Measurements from ENCODE around the gene PGRMC1.

Gene PGRMC1

GRCh38 chrX:119230850-119231249 lies 5.2 kb upstream of the PGRMC1 start:
- Histone ChIP-seq H3K27ac (ENCODE audit: low read depth, low read length) (no peak overlapping the region), H3K36me3 (ENCODE audit: control insufficient read depth in 5 of 5, insufficient read depth in 5 of 5, low read length in 5 of 5) (no peaks in the 10 kb centered on the region), H3K4me3 (ENCODE audit: low read depth in 1 of 5, low read length in 5 of 5) (no peak overlapping the region), H3K4me1 (ENCODE audit: control insufficient read depth in 5 of 5, insufficient read depth in 5 of 5, low read length in 5 of 5) (peaks cover 4 to 32% (median 21%) of the 10 kb centered on the region in 5 donors), H3K9ac (ENCODE audit: low read length in 5 of 5) (no peak overlapping the region), H3K27me3 (ENCODE audit: control insufficient read depth in 5 of 5, insufficient read depth in 4 of 5, low read length in 5 of 5) (peaks cover 0 to 5% (median 2%) of the 10 kb centered on the region in 5 donors), H3K9me3 (ENCODE audit: control insufficient read depth in 5 of 5, low read length in 5 of 5) (no peaks in the 10 kb centered on the region)

GRCh38 chrX:119231936-119232445 lies 4.1 kb upstream of the PGRMC1 start:
- Histone ChIP-seq H3K9ac (ENCODE audit: low read length in 5 of 5) (no peak overlapping the region), H3K27ac (ENCODE audit: low read depth, low read length) (no peak overlapping the region), H3K4me1 (ENCODE audit: control insufficient read depth in 5 of 5, insufficient read depth in 5 of 5, low read length in 5 of 5) (peaks cover 0 to 32% (median 23%) of the 10 kb centered on the region in 5 donors), H3K27me3 (ENCODE audit: control insufficient read depth in 5 of 5, insufficient read depth in 4 of 5, low read length in 5 of 5) (peaks cover 0 to 5% (median under 1%) of the 10 kb centered on the region in 5 donors), H3K4me3 (ENCODE audit: low read depth in 1 of 5, low read length in 5 of 5) (no peak overlapping the region), H3K36me3 (ENCODE audit: control insufficient read depth in 5 of 5, insufficient read depth in 5 of 5, low read length in 5 of 5) (no peaks in the 10 kb centered on the region), H3K9me3 (ENCODE audit: control insufficient read depth in 5 of 5, low read length in 5 of 5) (no peaks in the 10 kb centered on the region)

DNA sequence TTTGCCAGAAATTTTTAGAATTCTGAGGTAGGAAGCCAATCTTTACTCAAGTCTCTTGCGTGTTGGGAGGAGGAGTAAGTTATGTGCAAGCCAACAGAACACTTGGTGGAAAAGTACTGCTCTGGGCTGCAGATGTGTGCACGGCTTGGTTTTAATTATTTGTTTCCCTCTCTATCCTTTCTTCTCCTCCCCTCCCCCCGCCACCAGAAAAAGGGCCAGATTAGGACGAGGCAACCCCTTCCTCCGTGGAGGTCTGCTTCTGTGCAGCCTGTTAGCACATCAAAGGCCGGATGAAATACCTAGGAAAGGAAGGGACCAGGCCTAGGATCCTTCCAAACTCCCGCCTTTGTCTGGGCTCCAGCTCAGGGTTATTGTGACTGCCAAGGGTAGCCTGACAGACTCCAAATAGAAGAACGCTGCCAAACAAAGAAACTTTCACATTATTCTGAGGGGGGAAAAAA lies 1.0 kb upstream of the PGRMC1 start:
- no peaks in the 10 kb centered on the region for H3K36me3 ChIP-seq (ENCODE audit: control insufficient read depth in 5 of 5, insufficient read depth in 5 of 5, low read length in 5 of 5)
- H3K27ac ChIP-seq (ENCODE audit: low read depth, low read length), result peak overlapping the region; percentile 61
- H3K9ac ChIP-seq (ENCODE audit: low read length in 5 of 5), result peak overlapping the region in 1 of 5 donors; percentile 58
- peaks cover 0 to 4% (median 0%) of the 10 kb centered on the region in 5 donors for H3K27me3 ChIP-seq (ENCODE audit: control insufficient read depth in 5 of 5, insufficient read depth in 4 of 5, low read length in 5 of 5)
- H3K4me1 ChIP-seq (ENCODE audit: control insufficient read depth in 5 of 5, insufficient read depth in 5 of 5, low read length in 5 of 5), result peaks cover 0 to 41% (median 31%) of the 10 kb centered on the region in 5 donors
- peak overlapping the region in 2 of 5 donors; percentile 39 to 59 for H3K4me3 ChIP-seq (ENCODE audit: low read depth in 1 of 5, low read length in 5 of 5)
- H3K9me3 ChIP-seq (ENCODE audit: control insufficient read depth in 5 of 5, low read length in 5 of 5), result no peaks in the 10 kb centered on the region

DNA sequence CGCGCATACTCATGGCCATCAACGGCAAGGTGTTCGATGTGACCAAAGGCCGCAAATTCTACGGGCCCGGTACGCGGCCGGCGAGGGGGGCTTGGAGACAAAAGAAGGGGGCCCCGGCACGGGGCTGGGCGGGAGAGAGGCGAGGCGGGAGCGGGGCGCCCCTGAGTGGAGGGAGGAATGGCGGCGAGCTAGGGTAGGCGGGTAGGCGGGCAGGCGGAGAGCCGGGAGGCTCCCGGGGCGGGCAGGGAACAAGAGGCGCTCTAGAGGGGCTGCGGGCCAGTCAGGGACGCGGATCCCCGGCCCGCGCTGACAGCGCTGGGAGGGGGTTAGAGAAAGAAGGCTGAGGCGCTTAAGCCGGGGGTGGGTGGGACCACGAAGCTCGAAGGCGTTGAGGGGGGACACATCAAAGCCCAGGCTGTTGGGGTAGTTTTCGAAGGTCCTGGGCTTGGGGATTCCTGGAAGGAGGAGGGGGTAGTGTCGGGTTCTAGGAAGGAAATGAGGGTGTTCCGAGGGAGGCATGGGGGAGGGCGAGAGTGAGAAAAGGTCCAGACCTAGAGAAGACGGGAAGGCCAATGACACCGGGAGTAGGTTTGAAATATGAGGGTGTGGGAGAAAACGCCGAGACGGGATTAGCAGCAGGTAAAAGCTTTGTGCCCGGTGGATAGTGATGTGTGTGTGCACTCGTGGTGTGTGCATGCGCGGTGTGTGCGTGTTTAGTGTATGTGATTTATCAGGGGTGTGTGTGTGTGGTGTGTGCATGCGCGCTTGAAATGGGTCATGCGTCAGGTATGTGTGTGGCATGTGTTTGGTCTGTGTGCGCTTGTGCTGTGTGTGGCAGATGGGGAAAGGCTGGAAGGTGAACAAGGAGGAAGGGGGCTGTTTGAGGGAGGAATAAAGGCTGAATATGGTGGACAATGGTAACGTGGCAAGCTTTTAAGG lies 807 bp downstream of the PGRMC1 start:
- no peaks in the 10 kb centered on the region for H3K9me3 ChIP-seq (ENCODE audit: control insufficient read depth in 5 of 5, low read length in 5 of 5)
- H3K4me1 ChIP-seq (ENCODE audit: control insufficient read depth in 5 of 5, insufficient read depth in 5 of 5, low read length in 5 of 5), result peaks cover 0 to 48% (median 27%) of the 10 kb centered on the region in 5 donors
- peak overlapping the region; percentile 74 to 93 (median 77) for H3K4me3 ChIP-seq (ENCODE audit: low read depth in 1 of 5, low read length in 5 of 5)
- H3K27me3 ChIP-seq (ENCODE audit: control insufficient read depth in 5 of 5, insufficient read depth in 4 of 5, low read length in 5 of 5), result peaks cover 0 to 4% (median 0%) of the 10 kb centered on the region in 5 donors
- no peaks in the 10 kb centered on the region for H3K36me3 ChIP-seq (ENCODE audit: control insufficient read depth in 5 of 5, insufficient read depth in 5 of 5, low read length in 5 of 5)
- H3K9ac ChIP-seq (ENCODE audit: low read length in 5 of 5), result peak overlapping the region in 4 of 5 donors; percentile 68 to 81 (median 75)
- H3K27ac ChIP-seq (ENCODE audit: low read depth, low read length), result peak overlapping the region; percentile 79

- Histone ChIP-seq H3K4me3 (ENCODE audit: low read depth in 1 of 5, low read length in 5 of 5) (peak overlapping the region; percentile 74 to 93 (median 77)), H3K36me3 (ENCODE audit: control insufficient read depth in 5 of 5, insufficient read depth in 5 of 5, low read length in 5 of 5) (no peaks in the 10 kb centered on the region), H3K27ac (ENCODE audit: low read depth, low read length) (peak overlapping the region; percentile 79), H3K9ac (ENCODE audit: low read length in 5 of 5) (peak overlapping the region in 2 of 5 donors; percentile 76 to 81), H3K4me1 (ENCODE audit: control insufficient read depth in 5 of 5, insufficient read depth in 5 of 5, low read length in 5 of 5) (peaks cover 0 to 49% (median 32%) of the 10 kb centered on the region in 5 donors), H3K27me3 (ENCODE audit: control insufficient read depth in 5 of 5, insufficient read depth in 4 of 5, low read length in 5 of 5) (peaks cover 0 to 4% (median 0%) of the 10 kb centered on the region in 5 donors), H3K9me3 (ENCODE audit: control insufficient read depth in 5 of 5, low read length in 5 of 5) (no peaks in the 10 kb centered on the region)
Measured at GRCh38 chrX:119237562-119237942, 1.5 kb downstream of the PGRMC1 start.

- Histone ChIP-seq H3K27me3 (ENCODE audit: control insufficient read depth in 5 of 5, insufficient read depth in 4 of 5, low read length in 5 of 5) (peaks cover 0 to 4% (median 0%) of the 10 kb centered on the region in 5 donors), H3K4me1 (ENCODE audit: control insufficient read depth in 5 of 5, insufficient read depth in 5 of 5, low read length in 5 of 5) (peaks cover 0 to 46% (median 33%) of the 10 kb centered on the region in 5 donors), H3K27ac (ENCODE audit: low read depth, low read length) (no peak overlapping the region), H3K9me3 (ENCODE audit: control insufficient read depth in 5 of 5, low read length in 5 of 5) (no peaks in the 10 kb centered on the region), H3K4me3 (ENCODE audit: low read depth in 1 of 5, low read length in 5 of 5) (peak overlapping the region in 3 of 5 donors; percentile 1 to 14 (median 9)), H3K36me3 (ENCODE audit: control insufficient read depth in 5 of 5, insufficient read depth in 5 of 5, low read length in 5 of 5) (peaks cover 0 to 7% (median 4%) of the 10 kb centered on the region in 5 donors), H3K9ac (ENCODE audit: low read length in 5 of 5) (no peak overlapping the region)
Measured at GRCh38 chrX:119238557-119238956, 2.5 kb downstream of the PGRMC1 start.

GRCh38 chrX:119240356-119240755 lies 4.3 kb downstream of the PGRMC1 start:
- peak overlapping the region; percentile 58 for H3K27ac ChIP-seq (ENCODE audit: low read depth, low read length)
- H3K4me1 ChIP-seq (ENCODE audit: control insufficient read depth in 5 of 5, insufficient read depth in 5 of 5, low read length in 5 of 5), result peaks cover 0 to 41% (median 24%) of the 10 kb centered on the region in 5 donors
- H3K36me3 ChIP-seq (ENCODE audit: control insufficient read depth in 5 of 5, insufficient read depth in 5 of 5, low read length in 5 of 5), result peaks cover 3 to 14% (median 8%) of the 10 kb centered on the region in 5 donors
- peaks cover 0 to 4% (median 3%) of the 10 kb centered on the region in 5 donors for H3K27me3 ChIP-seq (ENCODE audit: control insufficient read depth in 5 of 5, insufficient read depth in 4 of 5, low read length in 5 of 5)
- H3K9me3 ChIP-seq (ENCODE audit: control insufficient read depth in 5 of 5, low read length in 5 of 5), result no peaks in the 10 kb centered on the region
- no peak overlapping the region for H3K4me3 ChIP-seq (ENCODE audit: low read depth in 1 of 5, low read length in 5 of 5)
- H3K9ac ChIP-seq (ENCODE audit: low read length in 5 of 5), result no peak overlapping the region

- Histone ChIP-seq H3K27me3 (ENCODE audit: control insufficient read depth in 5 of 5, insufficient read depth in 4 of 5, low read length in 5 of 5) (peaks cover 0 to 5% (median 0%) of the 10 kb centered on the region in 5 donors), H3K9ac (ENCODE audit: low read length in 5 of 5) (no peak overlapping the region), H3K9me3 (ENCODE audit: control insufficient read depth in 5 of 5, low read length in 5 of 5) (no peaks in the 10 kb centered on the region), H3K4me3 (ENCODE audit: low read depth in 1 of 5, low read length in 5 of 5) (no peak overlapping the region), H3K36me3 (ENCODE audit: control insufficient read depth in 5 of 5, insufficient read depth in 5 of 5, low read length in 5 of 5) (peaks cover 4 to 16% (median 11%) of the 10 kb centered on the region in 5 donors), H3K27ac (ENCODE audit: low read depth, low read length) (no peak overlapping the region), H3K4me1 (ENCODE audit: control insufficient read depth in 5 of 5, insufficient read depth in 5 of 5, low read length in 5 of 5) (peaks cover 0 to 3% (median 0%) of the 10 kb centered on the region in 5 donors)
Measured at GRCh38 chrX:119247702-119248101, 11.6 kb downstream of the PGRMC1 start.

DNA sequence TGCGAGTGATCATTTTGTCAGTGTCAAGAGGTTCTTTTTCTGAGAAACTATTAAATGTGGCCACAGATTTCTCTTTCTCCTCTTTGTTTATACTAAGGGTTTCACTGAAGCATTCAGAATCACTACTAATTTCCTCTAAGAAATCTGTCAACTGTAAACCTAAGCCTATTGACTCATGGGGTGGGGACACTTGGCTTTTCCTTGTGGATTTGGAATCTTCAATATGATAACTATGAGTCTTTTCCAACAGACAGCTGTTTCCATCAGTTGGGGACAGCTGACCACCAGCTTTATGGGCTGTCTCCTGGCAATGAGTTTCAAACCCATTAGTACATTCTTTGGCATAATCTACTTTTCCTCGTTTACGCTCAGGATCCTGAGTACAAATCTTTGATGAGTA lies 13.8 kb downstream of the PGRMC1 start:
- Histone ChIP-seq H3K27me3 (ENCODE audit: control insufficient read depth in 5 of 5, insufficient read depth in 4 of 5, low read length in 5 of 5) (peaks cover 0 to 5% (median 0%) of the 10 kb centered on the region in 5 donors), H3K27ac (ENCODE audit: low read depth, low read length) (no peak overlapping the region), H3K9ac (ENCODE audit: low read length in 5 of 5) (no peak overlapping the region), H3K36me3 (ENCODE audit: control insufficient read depth in 5 of 5, insufficient read depth in 5 of 5, low read length in 5 of 5) (peaks cover 2 to 6% (median 4%) of the 10 kb centered on the region in 5 donors), H3K9me3 (ENCODE audit: control insufficient read depth in 5 of 5, low read length in 5 of 5) (no peaks in the 10 kb centered on the region), H3K4me1 (ENCODE audit: control insufficient read depth in 5 of 5, insufficient read depth in 5 of 5, low read length in 5 of 5) (no peaks in the 10 kb centered on the region), H3K4me3 (ENCODE audit: low read depth in 1 of 5, low read length in 5 of 5) (no peak overlapping the region)

DNA sequence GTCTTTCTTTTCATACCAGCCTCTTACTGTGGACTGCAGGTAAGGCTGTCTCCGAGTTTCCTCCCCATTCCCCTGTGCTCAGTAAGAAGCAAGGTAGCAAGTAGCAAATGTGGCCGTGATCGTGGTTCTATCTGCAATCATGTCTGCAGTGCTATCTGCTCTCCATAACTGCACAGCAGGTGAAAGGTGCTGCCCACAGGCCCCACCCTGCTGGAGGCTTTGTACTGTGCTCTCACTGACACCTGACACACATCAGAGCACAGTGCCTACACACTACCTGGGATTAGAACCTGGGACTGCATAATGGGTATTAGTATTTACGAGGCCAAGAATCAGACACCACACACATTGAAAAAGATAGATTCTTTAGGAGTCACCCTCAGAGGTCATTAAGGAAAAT lies 15.3 kb downstream of the PGRMC1 start:
- Histone ChIP-seq H3K36me3 (ENCODE audit: control insufficient read depth in 5 of 5, insufficient read depth in 5 of 5, low read length in 5 of 5) (peaks cover 0 to 3% (median 0%) of the 10 kb centered on the region in 5 donors), H3K27me3 (ENCODE audit: control insufficient read depth in 5 of 5, insufficient read depth in 4 of 5, low read length in 5 of 5) (peaks cover 0 to 5% (median 0%) of the 10 kb centered on the region in 5 donors), H3K27ac (ENCODE audit: low read depth, low read length) (no peak overlapping the region), H3K9ac (ENCODE audit: low read length in 5 of 5) (no peak overlapping the region), H3K4me1 (ENCODE audit: control insufficient read depth in 5 of 5, insufficient read depth in 5 of 5, low read length in 5 of 5) (no peaks in the 10 kb centered on the region), H3K9me3 (ENCODE audit: control insufficient read depth in 5 of 5, low read length in 5 of 5) (no peaks in the 10 kb centered on the region), H3K4me3 (ENCODE audit: low read depth in 1 of 5, low read length in 5 of 5) (no peak overlapping the region)

Data from subcutaneous abdominal adipose tissue (tissue), 5 donors.